GM19240 (cell line): ENCODE results near the gene TDP2.
"Not testable (repeated sequence)": the region's sequence is repeated elsewhere in the genome, so short reads cannot be mapped to it uniquely, and the experiment has no call there.

Experiments used
- DNase-seq: peaks from one replicate; pipeline ENCODE4 v3.0.0; 2011; ENCODE audit warnings: low spot score; ENCODE audit not compliant: insufficient read length

TDP2 gene

GRCh38 chr6:24666641-24667377 is at the start of gene TDP2, which contains the start of gene ACOT13:
TDP2 (minus strand) TSS chr6:24666899; CDS start chr6:24666862, 37 bp downstream.
ACOT13 (plus strand) TSS chr6:24667077; CDS start chr6:24667264, 187 bp downstream.
- DNase-seq, result peak; percentile 66

GRCh38 chr6:24710519-24711303 is 44.0 kb upstream of the TDP2 start:
- DNase-seq, result no peak

GRCh38 chr6:24709014-24709711 is 42.5 kb upstream of the TDP2 start:
- DNase-seq, result no peak

GRCh38 chr6:24708612-24709011 is 41.9 kb upstream of the TDP2 start:
- DNase-seq, result no peak

- no peak for DNase-seq
Measured at GRCh38 chr6:24704468-24704867, 37.8 kb upstream of the TDP2 start.

- no peak for DNase-seq
Measured at GRCh38 chr6:24702720-24703282, 36.1 kb upstream of the TDP2 start.

GRCh38 chr6:24699521-24700359 is 33.0 kb upstream of the TDP2 start:
- no peak for DNase-seq

GRCh38 chr6:24696097-24696496 is 29.4 kb upstream of the TDP2 start:
- no peak for DNase-seq

GRCh38 chr6:24695635-24696034 is 28.9 kb upstream of the TDP2 start:
- not testable (repeated sequence) for DNase-seq

- no peak for DNase-seq
Measured at GRCh38 chr6:24694198-24694597, 27.5 kb upstream of the TDP2 start.

- DNase-seq, result no peak
Measured at GRCh38 chr6:24692848-24693592, 26.3 kb upstream of the TDP2 start.

GRCh38 chr6:24692415-24692814 is 25.7 kb upstream of the TDP2 start:
- DNase-seq, result no peak

- DNase-seq, result no peak
Measured at GRCh38 chr6:24692003-24692402, 25.3 kb upstream of the TDP2 start.

- DNase-seq, result no peak
Measured at GRCh38 chr6:24691550-24691949, 24.9 kb upstream of the TDP2 start.

GRCh38 chr6:24690593-24690992 is 23.9 kb upstream of the TDP2 start:
- DNase-seq, result no peak

- DNase-seq, result no peak
Measured at GRCh38 chr6:24689964-24690363, 23.3 kb upstream of the TDP2 start.

GRCh38 chr6:24686946-24687345 is 20.2 kb upstream of the TDP2 start:
- DNase-seq, result no peak

GRCh38 chr6:24686408-24686807 is 19.7 kb upstream of the TDP2 start:
- DNase-seq, result no peak

- DNase-seq, result no peak
Measured at GRCh38 chr6:24683297-24684296, 16.9 kb upstream of the TDP2 start.
